SK-N-DZ (cell line): ENCODE data around the gene TRMT6. TPM values are rescaled to one million over a fixed set of nuclear protein-coding genes. Genes with fewer than 3 reads are reported as not detected.
A peak's percentile ranks its signal among the peaks of the same experiment; 100 is the strongest.

Source experiments
- DNase-seq: peaks from one replicate; pipeline ENCODE4 v3.0.0-alpha.2; 2015; ENCODE audit warnings: low spot score
- polyA plus RNA-seq, 2 experiments: library from polyadenylated mRNA; depleted of rRNA; stranded (reverse); fragments of >200 nt; gene quantifications; 2 replicates each; pipeline ENCODE4 v1.2.3, GENCODE V29; 2014

Gene TRMT6, protein sequence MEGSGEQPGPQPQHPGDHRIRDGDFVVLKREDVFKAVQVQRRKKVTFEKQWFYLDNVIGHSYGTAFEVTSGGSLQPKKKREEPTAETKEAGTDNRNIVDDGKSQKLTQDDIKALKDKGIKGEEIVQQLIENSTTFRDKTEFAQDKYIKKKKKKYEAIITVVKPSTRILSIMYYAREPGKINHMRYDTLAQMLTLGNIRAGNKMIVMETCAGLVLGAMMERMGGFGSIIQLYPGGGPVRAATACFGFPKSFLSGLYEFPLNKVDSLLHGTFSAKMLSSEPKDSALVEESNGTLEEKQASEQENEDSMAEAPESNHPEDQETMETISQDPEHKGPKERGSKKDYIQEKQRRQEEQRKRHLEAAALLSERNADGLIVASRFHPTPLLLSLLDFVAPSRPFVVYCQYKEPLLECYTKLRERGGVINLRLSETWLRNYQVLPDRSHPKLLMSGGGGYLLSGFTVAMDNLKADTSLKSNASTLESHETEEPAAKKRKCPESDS
- 32.3 and 32.4 TPM in 2 replicates for polyA plus RNA-seq (2014; cell fraction: cytosol; rRNA removed)
- polyA plus RNA-seq (2014; cell fraction: nucleus; rRNA removed), result 23.8 and 26.7 TPM in 2 replicates

DNA sequence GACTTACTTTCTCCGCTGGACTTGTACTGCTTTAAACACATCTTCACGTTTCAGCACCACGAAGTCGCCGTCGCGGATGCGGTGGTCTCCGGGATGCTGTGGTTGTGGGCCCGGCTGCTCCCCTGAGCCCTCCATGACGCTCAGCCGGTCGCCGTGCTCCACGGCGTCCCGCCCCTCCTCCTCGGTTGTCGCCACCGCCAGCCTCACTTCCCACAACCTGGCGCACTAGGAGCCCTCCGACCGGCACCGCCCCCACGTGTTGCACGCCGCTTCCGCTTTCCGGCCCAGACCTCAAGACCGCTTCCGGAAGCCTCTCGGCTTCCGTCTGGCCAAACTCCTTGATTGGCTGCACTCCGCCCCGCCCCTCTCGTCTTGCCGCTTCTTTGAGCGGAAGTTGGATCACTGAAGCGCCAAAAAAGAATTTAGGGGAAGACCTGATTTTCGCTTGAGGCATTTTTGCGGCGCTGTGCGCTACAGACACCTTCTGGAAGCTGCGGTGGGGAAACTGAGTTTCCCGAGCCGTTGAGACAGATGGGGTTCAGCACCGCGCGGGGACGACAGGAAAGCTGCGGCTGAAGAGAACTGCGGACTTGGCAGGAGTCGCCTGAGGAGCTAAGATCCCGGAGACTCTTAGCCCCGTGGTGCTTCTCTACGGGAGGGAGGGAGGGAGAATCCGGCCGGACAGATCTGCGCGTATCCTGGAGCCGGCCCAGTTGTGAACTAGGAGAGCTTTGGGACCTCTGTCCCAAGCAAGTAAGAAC is at the start of gene TRMT6, which contains the start of gene MCM8:
TSS of gene TRMT6 (minus strand) at position 263 of the 761 bp plus-strand sequence. CDS start at position 135, 128 bp downstream.
TSS of gene MCM8 (plus strand) at position 382 of the 761 bp plus-strand sequence. CDS start 1,364 bp downstream, outside the sequence.
- DNase-seq, result peak; percentile 96

DNA sequence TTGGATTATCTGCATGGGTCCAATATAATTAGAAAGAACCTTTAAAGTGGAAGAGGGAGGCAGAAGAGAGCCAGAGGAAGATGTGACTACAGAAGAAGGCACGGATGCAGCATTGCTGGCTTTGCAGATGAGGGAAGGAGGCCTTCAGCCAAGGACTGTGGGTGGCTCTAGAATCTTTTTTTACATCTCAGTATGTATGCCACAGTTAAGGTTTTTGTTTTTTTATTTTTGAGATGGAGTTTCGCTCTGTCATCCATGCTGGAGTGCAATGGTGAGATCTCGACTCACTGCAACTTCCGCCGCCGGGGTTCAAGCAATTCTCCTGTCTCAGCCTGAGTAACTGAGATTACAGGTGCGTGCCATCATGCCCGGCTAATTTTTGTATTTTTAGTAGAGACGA is 49.5 kb upstream of the TRMT6 start:
- no peak for DNase-seq

DNA sequence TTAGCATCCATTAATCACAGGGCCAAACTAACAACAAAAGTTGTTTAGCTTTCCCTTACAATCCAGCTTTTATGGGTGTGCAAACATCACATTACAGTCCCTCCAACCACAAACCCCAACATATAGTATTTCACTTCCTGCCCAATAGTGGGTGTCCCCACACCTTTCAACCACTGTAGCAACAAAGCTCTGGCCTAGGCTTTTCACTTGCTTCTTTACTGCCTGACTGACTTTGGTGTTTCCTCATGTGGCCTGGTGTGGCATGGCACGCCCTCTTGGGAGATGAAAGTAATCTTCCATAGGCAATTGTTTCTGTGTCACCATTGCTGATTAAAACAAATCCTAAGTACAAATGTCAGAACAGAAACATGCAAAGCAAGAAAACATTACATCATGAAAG is 46.4 kb upstream of the TRMT6 start:
- no peak for DNase-seq

DNA sequence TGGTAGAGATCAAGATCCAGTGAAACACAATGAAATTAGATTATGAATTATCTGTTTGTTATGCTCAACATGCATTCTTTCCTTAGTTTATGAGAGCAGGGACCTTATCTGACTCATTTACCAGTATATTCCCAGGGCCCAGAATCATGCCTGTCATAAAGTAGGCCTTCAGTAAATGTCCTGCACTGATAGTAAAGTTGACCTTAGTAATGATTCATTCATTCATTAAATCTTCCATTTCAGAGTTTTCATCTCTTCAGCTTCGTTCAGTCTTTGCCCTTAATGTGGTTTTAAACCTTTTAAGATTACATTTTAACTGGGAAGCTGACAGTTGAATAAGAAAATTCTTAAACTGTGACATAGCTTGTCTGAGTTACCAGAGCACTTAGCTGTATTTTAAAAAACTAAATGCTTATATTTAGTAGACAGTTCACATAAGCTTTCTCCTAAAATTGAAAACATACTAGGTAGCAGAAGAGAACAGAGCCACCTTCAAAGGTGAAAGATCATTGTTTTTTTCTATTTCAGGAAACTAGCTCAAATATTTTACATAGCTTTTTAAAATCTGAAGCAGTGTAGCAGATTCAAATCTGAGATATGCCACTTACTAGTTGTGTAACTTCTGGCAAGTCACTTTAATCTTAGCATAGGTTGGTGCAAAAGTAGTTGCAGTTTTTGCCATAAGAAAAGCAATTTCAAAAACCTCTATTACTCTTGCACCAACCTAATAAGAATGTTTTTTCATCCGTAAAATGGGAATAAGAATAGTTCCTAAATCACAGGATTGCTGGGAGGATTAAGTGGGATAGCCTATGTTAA is 41.5 kb upstream of the TRMT6 start:
- DNase-seq, result no peak

DNA sequence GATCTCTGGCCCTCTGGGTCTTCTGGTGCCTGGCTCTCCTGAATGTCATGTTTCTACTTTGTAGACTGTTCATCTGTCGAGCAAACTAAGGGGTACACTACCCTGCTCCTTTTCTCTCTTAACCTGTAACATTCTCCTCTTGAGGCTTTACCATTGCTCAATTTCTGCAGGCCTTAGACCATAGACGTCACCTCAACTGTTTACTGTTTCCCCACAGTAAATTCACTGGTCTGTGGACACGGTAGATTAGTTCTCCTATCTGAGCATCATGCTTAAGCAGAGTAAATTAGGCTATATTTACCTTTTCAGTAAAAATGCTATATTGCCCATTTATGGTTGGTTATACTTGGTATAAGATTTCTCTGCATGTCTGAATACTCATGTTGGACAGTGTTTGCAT is 40.6 kb upstream of the TRMT6 start:
- DNase-seq, result no peak

DNA sequence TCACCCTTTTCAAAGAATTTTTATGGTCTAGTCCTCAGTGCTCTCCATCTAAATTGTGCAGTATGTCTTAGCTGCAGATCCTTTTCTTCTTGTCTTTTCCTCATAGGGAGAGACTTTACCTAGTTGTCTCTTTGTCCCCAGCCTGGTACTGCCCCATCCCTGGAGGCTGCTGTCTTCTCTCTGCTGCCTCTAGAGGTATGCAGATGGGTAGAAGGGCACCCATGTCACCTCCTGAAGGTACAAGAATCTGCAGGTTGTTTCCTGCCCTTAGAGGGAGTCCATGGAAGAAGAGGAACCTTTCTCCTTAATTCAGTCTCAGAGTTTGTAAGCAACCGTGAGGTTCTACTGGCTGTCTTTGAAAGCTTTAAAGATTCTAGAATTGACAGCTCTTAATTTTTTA is 39.2 kb upstream of the TRMT6 start:
- DNase-seq, result no peak

DNA sequence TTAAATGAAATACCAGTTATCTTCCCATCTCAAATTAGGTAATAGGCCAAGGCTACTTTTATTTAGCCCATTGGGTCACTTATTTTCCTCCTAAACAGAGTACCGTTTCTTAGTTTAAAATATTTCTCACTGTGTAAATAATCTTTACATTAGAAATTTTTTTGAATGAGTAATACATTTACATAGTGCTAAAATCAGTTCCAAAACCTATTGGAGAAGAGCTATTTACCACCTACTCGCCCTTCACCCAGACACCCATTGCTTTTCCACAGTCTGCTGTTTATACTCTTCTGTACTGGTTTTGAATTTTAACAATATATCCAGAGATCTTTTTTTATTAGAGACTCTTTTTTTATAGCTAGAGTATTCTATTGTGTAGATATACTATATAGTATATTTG is 37.0 kb upstream of the TRMT6 start:
- DNase-seq, result no peak

DNA sequence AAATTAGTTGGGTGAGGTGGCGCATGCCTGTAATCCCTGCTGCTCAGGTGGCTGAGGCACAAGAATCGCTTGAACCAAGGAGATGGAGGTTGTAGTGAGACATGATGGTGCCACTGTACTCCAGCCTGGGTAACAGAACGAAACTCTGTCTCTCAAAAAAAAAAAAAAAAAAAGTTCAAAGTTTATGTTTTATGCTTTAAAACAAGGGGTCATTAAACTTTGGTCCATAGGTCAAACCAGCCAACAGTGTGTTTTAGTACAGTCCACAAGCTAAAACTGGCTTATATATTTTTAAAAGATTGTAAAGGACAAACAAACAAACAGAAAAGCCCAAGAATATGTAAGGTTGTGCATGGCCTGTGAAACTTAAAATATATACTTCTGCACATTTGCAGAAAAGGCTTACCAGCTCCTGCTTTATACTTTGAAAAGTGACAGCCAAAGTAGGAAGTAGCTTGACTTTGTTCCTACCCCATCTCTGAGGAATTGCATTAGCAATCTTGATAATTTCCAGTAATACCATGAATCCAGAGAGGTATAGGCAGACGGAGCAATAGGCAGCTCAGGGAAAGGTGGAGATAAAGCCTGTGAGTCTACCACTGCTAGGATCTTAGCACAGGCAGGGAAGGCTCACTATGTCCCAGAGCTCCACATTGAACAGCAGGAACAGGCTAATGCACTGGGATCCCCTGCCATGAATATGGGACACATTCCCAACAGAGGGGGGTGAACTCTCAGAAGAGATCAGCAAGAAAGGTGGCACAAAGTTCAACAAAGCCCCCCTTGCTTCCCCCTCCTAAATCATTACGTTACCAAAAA is 30.6 kb upstream of the TRMT6 start:
- no peak for DNase-seq

DNA sequence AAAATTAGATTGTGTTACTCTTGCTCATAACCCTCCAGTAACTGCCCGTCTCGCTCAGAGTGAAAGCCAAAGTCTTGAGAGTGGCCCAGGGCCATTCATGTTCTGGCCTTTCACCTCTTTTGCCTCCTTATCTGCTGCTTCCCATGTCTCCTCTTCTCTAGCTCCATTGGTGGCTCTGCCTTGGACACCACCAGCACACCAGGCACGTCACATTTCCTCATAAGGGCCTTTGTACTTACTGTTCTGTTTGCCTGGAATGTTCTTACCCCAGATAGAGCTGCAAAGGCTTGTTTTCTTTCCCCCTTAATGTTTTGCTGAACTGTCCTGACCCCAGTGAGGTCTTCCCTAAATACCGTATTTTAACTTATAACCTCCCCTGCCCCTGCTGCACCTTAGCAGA is 29.5 kb upstream of the TRMT6 start:
- DNase-seq, result no peak

DNA sequence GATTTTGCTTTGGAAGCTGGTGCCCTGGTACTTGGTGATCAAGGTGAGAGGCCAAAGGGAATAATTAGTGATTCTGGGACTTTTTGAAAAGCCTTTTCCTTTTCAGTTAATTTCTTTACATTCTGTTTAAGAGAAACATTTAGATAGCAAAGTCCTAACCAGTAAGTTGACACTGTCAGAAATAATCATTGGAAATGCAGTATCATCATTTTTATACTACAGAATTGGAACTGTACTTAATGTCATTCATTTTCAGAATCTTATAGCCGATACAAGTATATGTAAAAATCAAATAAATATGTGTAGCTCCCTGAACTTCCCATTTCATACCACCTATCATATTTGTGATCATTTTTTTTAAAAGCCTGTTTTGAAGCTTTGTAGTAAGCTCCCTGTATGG is 27.6 kb upstream of the TRMT6 start:
- DNase-seq, result no peak

DNA sequence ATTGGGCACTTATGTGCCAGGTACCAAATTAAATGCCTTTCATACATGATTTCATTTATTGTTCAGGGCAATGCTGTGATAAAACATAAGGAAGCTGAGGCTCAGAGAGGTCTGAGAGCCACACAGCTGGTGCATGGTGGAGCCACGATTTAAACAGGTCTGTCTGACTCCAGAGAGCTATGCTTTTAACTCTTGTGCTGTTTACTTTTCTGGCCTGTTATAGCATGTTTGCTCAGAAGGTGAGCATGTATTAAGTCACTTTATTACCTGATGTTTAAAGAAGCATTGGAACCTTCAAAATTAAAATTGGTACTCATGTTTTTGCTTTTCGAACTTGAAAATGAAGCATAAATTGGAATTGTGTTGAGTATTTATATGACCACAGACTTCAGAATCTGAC is 26.9 kb upstream of the TRMT6 start:
- no peak for DNase-seq

DNA sequence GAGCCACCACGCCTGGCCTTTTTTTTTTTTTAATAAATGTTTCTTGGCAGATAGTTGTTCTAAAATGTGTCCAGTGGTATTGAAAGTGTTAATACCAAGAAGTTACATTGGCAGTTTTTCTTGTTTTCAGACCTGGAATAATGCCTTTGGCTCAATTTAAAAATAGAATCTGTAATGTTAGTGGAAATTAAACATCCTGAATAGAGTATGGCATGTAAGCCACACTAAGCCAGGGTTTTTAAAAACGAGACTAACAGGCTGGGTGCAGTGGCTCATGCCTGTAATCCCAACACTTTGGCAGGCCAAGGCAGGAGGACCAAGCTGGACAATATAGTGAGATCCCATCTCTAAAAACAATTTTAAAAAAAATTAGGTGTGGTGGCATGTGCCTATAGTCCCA is 25.4 kb upstream of the TRMT6 start:
- no peak for DNase-seq

DNA sequence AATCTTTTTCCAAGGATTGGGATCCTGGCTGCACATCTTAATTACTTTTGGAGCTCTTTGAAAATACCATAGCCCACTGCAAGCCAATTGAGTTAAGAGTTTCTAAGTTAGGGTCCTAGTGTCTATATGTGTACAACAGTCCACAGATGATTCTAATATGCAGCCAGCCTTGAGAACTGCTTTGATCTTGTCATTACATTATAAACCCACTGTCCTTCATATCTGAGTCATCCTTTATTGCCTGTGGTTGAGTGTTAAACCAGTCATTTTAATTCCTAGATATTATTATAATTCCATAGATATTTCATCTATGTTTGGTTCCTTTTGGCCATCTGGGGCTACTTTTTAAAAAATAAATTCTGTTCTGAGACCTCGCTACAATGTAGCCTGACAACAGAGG is 24.2 kb upstream of the TRMT6 start:
- DNase-seq, result no peak

DNA sequence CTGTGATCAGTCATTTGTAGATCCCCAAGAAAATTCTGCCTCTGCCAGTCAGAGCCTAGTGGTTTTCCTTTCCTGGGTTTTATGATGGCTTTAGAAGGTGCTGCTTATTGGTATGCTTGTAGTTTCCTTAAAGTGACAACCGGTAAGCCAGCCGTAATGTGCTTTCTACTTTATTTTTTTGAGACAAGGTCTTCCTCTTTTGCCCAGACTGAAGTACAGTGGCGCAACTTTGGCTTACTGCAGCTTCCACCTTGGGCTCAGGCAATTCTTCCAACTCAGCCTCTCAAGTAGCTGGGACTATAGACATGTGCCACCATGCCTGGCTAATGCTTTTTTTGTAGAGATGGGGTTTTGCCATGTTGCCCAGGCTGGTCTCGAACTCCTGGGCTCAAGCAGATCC is 23.6 kb upstream of the TRMT6 start:
- no peak for DNase-seq

DNA sequence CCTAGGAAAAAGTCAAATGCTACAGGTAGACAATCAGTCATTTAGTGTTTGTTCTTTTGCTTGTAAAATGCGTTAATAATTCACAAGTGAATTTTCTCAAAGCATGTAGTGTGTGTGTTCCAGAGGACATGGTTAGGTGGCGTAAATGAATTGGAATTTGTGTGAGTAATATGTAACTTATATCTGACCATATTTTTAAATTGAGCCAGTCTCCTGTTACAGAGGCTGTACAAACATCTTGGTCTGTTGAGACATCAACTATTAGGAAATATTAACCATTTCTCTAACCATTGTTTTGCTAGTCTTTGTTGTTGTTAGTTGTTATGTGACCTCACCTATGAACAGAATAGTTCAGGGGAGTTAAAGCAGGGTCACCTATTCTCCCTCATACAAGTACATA is 22.8 kb upstream of the TRMT6 start:
- DNase-seq, result no peak

DNA sequence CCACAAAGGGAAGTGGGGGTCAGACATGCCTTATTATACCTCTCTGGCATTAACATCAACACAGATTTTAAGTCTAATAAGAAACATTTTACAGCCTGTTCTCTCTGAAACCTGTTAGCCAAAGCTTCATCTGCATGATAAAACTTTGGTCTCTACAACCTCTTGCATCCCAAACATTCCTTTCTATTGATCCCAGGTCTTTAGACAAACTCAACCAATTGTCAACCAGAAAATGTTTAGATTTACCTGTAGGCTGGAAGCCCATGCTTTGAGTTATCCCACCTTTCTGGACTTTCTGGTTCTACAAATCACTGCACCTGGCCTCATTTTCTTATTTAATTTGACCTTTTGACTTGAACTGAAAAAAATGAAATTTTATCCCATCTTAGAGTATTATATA is 20.9 kb upstream of the TRMT6 start:
- no peak for DNase-seq

DNA sequence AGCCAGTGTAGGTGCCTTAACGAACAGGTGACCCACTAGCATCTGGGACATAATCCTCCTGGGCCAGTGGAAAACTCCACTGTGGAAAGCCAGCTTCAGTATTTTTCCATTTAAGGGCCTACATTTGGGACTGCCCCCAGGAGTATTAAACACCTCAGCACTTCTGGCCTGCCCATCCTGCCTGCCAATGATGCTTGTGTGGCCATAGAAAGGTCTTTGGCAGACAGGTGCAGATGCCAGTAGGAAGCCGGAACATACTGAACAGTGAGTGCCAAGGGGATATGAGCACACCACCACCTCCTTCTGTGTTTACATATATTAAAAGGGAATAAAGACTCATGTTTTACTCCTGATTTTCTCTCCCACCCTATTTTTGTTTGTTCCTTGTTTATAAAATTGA is 20.0 kb upstream of the TRMT6 start:
- DNase-seq, result no peak

DNA sequence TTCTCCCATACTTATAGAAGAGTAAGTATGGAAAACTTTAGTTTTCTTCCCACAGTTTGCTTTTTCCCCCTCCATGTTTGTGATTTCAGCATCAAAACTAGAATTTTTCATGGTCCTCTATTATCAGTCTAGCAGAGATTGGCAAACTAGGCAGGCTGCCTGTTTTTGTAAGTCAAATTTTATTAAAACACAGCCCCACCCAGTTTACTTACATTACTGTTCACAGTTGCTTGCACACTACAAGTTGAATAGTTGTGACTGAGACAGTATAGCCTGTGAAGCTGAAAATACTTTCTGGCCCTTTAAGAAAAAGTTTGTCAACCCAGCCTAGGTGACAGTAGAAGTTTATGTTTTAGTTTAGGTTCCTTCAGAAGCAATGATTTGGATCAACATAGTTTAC is 19.6 kb upstream of the TRMT6 start:
- DNase-seq, result no peak

DNA sequence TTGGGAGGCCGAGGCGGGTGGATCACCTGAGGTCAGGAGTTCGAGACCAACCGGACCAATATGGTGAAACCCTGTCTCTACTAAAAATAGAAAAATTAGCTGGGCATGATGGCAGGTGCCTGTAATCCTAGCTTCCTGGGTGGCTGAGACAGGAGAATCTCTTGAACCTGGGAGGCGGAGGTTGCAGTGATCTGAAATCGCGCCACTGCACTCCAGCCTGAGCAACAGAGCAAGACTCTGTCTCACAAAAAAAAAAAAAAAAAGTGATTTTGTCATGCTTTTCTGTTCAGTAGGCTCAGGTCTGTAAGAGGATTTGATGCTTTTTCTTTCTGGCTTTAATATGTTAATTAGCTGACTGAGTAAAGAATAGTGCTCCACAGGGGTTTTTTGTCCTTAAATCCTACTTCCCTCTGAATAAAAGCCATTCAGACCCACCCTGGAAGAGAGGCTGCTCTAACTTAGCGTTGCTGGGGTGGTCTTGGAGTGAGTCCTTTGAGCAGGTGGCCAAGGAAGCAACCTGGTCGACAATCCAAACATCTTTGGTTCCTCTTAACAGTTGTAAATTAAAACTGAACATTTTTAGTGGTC is 19.1 kb upstream of the TRMT6 start:
- DNase-seq, result no peak

DNA sequence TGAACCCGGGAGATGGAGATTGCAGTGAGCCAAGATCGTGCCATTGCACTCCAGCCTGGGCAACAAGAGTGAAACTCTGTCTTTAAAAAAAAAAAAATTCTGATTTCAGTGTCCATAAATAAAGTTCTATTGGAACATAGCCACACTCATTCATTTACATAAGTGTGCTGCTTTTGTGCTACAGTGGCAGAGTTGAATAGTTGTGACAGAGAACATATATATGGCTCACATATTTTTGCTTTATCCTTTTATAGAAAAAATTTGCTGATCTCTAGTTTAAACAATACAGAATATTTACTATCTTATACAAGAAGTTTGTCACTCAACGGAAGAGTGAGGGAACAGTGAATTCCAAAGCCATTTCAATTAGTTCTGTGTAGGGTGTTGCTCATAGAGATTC is 18.1 kb upstream of the TRMT6 start:
- DNase-seq, result no peak
